OCI-M2 (cell line): ENCODE results near the gene KCNE3.

ENCODE experiments used
- DNase-seq: peaks from one replicate; lab custom pipeline; 2025; ENCODE audit not compliant: unreplicated experiment; lab: John Stamatoyannopoulos, UW

KCNE3 gene, protein sequence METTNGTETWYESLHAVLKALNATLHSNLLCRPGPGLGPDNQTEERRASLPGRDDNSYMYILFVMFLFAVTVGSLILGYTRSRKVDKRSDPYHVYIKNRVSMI

DNA sequence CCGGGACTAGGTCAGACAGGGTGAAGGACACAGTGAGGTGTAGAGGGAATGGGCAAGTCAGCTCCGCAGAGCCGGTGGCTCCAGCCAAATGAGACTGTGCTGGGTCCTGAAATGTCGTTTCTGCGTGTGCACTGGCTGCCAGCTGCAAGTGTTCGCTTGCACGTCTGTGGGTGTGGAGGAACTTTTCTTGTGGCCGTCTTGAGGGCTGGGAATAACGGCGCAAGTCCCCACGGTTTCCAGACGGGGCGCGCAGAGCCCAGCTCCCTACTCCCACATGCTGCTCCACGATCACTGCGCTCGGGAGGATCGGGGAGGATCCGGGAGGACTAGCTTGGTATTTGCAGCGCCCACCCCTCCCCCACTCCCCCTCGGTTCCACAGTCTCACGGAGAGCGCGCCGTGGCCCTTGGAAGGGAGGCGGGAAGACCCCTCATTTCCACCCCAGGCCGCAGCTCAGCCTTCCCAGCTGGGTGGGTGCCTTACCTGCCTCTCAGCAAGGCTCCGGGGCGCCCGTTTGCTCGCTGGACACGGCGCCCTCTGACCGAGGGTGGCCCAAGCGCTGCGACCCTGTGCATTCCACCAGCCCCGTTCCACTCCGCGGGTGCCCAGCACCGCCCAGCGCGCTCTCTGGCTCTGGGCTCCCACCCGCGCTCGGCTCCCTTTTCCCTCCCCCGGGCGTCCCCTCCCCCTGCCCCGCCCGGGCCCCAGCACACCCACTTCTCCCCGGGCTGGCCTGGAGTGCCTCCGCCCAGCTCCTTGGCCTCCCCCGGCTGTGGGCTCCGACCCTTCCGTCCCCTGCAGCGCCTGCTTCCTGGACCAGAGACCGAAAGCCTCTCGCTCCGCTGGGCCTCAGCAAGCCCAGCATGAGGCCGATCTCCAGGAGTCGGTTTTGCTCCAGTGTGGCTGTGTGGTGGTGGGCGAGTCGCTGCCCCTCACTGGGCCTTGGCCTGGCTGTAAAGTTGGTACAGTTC, at the start of gene KCNE3:
KCNE3 (minus strand) TSS at position 634 of the 970 bp plus-strand sequence. CDS start 9,986 bp downstream, outside the sequence.
- DNase-seq, result no peak

GRCh38 chr11:74507582-74507981, 40.2 kb upstream of the KCNE3 start:
- DNase-seq, result no peak

GRCh38 chr11:74506823-74507222, 39.5 kb upstream of the KCNE3 start:
- no peak for DNase-seq

- DNase-seq, result no peak
Measured at GRCh38 chr11:74505911-74506310, 38.6 kb upstream of the KCNE3 start.

GRCh38 chr11:74504100-74504691, 36.8 kb upstream of the KCNE3 start:
- DNase-seq, result no peak

DNA sequence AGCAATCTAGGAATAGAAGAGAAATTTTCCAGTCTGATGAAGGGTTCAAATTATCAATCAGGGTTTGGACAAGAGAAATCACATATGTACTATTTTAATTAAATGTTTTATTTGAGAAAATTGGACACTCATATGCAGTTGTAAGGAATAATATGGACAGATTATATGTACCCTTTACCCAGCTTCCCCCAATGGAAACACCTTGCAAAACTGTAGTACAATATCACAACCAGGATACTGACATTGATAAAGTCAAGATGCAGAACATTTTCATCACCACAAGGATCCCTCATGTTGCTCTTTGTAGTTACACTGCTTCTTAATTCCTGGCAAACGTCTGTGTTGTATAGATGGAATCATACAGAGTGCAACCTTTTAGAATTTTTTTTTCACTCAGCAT, 27.6 kb upstream of the KCNE3 start:
- DNase-seq, result no peak

GRCh38 chr11:74493791-74494630, 26.7 kb upstream of the KCNE3 start:
- no peak for DNase-seq

DNA sequence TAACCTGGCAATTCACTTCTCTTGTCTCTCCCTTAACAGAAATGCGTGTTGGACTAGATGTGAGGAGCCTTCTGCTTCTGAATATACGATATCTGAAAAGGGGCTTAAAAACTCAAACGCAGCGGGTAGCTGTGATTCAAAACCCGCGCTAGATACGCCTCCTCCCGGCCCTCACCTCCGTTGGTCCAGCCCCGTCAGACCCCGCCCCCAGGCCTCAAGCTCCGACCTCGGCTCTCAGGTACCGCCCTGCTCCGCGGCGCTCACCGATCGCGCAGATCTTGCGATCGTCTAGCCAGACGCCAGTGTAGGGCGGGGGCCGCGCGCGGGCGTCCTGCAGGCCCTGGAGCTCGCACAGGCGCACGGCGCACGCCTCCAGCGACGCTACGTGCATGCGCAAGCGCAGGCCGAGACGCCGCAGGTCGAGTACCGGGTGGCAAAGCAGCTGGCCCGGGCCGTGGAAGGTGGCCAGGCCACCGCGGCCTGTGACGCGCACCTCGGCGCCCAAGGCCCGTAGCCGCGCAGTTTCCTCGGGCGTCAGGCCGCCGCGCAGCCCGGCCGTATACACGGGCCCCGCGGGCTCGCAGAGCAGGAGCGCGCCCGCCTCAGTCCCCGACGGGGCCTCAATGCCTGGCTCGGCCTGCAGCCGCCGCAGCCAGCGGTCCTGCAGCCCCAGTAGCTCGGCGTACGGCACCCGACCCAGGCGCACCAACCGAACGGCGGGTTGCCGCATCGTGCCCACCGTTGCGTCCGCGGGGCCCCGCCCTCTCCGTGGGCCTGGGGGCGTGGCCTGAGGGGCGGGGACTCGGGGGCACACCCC, 25.8 kb upstream of the KCNE3 start, which contains the start of gene LIPT2:
LIPT2 (minus strand) TSS at position 751 of the 817 bp plus-strand sequence; CDS start at position 730, 21 bp downstream.
- no peak for DNase-seq

DNA sequence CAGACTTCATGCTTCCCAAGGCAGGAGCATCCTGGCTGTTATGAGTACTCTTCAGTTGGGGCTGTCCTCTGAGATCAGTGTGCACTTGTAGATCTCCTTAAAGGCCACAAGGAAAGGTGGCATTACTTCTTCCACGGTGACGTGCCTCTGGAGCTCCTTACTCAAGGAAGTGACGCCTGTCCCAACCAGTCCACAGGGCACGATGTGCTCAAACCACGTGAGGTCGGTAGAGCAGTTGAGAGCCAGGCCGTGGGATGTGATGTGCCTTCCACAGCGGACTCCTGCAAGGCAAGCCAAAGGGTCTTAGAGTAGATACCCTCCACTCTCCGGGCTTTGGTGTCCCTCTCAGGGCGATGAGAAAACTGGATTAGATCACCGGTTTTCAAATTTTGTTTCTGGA, 24.7 kb upstream of the KCNE3 start:
- no peak for DNase-seq

GRCh38 chr11:74490941-74491340, 23.6 kb upstream of the KCNE3 start:
- no peak for DNase-seq

DNA sequence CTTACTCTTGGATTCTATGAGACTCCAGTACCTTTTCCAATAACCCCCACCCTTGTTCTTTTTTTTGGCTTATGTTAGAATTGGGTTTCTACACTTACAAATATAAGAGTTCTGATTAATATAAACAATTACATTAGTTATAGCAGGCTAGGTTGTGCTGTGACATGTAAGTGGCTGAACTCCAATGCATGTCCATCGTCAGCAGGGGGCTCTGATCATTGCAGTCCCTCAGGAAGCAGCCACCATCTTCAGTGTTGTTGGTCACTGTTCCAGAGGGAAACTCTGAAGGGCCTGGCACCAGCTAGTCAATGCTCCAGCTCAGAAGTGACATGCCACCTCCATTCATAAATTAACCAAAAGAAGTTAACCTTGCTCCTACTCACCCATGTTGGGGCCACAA, 20.5 kb upstream of the KCNE3 start:
- no peak for DNase-seq

GRCh38 chr11:74485868-74486267, 18.5 kb upstream of the KCNE3 start:
- DNase-seq, result no peak

GRCh38 chr11:74480688-74481417, 13.5 kb upstream of the KCNE3 start:
- DNase-seq, result no peak

DNA sequence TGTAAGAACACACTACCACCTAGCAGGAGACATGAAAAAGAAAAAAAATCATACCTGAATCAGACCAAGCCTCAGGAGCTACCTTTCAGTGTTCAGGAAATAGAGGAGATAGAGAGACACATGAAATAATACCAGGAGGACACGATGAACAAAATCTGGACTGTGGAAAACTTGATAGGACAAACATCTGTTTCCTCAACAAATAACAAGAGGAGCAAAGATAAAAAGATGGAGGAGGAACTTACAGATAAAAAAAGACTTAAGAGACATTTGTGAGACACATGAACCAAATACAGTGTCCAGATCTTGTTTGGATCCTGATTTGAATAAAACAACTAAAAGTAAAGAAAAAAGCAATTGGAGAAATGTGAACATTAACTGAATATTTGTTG, 12.4 kb upstream of the KCNE3 start:
- no peak for DNase-seq

GRCh38 chr11:74478877-74479731, 11.8 kb upstream of the KCNE3 start:
- no peak for DNase-seq

GRCh38 chr11:74476536-74476935, 9.2 kb upstream of the KCNE3 start:
- DNase-seq, result no peak

DNA sequence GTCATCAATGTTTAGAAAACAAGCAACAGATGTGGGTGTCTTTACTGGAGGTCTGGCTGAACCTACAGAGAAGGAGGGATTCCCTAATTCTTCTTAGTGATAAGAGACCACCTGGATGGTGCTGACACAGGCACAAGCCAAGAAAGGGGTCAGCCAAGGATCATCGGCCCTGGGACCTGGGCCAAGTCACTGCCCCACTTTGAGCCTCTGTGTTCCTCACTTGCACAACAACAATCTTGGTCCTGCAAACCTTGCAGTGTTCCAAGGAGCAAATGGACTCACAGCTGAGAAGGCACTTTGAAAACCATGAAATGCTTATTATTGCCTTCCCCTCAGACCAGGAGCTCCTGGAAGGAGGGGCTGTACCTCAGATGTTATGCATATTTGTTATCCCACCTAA, 7.0 kb upstream of the KCNE3 start:
- DNase-seq, result no peak

DNA sequence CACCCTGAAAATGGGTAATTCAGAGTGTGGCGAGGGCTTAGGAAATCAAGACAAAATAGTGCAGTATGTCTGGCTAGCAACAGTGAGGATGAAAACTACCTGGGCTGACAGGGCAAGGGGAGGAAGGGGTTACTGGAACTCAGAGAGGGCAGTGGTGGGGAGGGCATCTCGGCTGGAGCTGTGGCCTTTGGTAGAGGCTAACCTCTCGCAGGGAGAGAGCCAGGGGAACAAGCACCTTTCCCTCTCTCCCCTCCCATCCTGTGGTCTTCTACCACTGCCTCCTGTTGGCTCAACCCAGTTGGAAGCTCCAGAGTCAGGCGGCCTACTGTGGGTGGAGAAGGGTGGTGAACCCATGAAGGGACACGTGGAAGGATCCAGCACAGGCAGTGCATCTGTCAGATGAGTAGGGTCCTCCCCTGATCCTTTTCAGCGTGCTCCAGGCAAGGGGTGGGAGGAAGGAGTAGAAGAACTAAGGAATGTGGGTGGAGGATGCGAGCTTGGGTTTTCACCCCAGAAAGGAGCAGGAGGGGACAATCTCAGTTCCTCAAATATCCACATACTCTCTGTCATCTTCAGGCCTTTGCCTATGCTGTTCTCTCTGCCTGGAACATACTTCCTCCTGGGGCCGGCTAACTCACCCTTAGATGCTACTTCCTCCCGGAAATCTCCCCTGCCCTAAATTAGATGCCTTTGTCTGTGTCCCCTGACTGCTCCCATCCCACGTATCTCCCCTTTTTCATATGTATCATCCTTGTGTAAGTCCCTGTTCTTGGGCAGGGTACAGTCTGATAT, 6.2 kb upstream of the KCNE3 start:
- no peak for DNase-seq
